HG03159 (cell line): ENCODE data around the gene PPFIA4.

Experiments
- ATAC-seq: cut with Tn5 transposase; IDR thresholded peaks from one replicate; pipeline ENCODE4 v1.9.1; 2021; ENCODE audit warnings: mild to moderate bottlenecking, moderate library complexity; ENCODE audit not compliant: unreplicated experiment

The PPFIA4 gene

GRCh38 chr1:203098445-203098844, 72.2 kb downstream of the PPFIA4 start:
- ATAC-seq: no peak

DNA sequence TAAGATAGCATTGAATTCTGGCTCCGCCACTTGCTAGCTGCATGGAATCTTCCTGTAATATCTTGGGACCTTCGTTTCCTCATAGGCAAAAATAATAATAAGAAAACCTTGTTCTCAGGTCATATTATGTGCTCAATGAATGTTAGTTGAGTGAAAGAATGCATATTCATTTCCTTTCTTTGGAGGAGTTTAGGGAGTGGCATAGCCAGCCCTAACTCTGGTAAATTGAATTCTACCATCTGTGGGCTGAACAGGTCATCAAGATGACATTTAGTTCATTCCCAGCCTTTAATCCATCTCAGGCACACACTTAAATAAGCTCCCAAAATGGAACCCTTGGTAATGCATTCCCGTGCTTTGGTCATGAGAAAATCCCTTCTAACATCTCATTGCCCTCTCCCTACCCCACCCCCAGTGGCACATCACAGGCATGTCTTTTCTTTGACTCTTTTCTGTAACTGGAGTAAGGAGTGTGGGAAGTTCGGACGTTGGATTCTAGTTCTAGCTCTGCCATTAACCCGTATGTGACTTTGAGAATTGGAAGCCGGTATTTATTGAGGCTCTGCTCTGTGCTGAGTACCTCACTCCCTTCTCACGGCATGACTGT, 72.7 kb downstream of the PPFIA4 start:
- ATAC-seq: no peak

- ATAC-seq: no peak
These were observed 73.7 kb downstream of the PPFIA4 start for GRCh38 chr1:203099805-203100515.

DNA sequence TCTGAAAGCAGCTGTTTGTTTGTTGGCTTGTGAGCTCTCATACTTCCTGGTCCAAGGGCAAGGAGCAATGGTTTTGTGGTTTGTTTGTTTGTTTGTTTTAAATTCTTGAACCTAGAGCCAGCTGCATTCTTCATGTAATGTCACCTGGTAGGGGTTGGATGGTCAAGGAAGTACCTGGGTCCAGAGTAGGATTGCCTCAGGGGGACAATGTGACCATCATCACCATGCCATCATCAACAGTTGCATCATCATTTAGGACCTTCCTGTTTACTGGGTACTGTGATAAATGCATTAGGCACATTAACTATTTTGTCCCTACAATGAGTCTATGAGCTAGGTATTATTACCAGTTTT, 74.2 kb downstream of the PPFIA4 start:
- ATAC-seq: no peak

- no peak for ATAC-seq
These were observed 75.7 kb downstream of the PPFIA4 start for GRCh38 chr1:203101813-203102634.

- no peak for ATAC-seq
These were observed 76.9 kb downstream of the PPFIA4 start for GRCh38 chr1:203103216-203103615.

DNA sequence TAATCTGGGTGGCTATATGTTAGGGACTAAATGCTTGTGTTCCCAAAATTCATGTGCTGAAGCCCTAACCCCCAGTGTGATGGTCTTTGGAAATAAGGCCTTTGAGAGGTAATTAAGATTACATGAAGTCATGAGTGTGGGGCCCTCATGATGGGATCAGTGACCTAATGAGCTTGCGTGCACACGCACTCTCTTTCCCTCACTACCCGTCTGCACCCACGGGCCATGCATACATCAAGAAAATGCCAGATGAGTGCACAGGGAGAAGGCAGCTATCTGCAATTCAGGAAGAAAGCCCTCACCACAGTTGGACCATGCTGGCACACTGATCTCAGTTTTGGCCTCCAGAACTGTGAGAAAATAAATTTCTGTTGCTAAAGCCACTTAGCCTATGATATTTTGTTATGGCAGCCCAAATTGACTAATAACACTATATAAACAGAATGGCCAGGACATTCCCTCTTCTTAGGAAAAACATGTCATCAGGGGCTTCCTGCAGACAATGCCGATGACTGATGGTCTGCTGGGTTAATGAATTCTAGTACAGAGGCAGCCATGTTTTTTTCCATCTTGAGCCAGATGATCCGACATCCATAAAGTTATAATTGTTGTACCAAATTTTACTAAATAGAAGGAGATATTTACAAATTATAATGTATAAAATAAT, 77.7 kb downstream of the PPFIA4 start:
- no peak for ATAC-seq

DNA sequence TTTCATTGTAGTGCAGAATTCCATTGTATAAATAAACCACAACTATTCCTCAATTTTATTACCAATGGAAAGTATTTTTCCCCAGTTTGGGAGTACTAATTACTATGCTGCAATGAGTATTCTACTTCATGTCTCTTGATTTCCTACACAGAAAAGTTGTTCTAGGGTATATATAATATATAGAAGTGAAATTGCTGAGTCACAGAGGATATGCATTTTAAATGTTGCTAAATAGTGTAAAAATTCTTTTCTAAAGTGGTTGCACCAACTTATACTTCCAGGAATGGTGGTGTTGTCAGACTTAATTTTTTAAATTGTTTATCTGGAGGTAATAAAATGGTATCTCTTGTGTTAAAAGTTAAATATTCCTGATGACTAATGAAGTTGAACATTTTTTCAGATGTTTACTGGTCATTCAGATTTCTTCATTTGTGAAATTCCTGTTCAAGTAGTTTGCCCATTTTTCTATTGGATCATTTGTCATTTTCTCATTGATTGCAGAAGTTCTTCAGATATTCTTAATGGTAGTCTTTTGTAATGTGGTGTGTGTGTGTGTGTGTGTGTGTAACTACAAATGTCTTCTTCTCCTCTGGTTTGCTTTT, 78.6 kb downstream of the PPFIA4 start:
- no peak for ATAC-seq

DNA sequence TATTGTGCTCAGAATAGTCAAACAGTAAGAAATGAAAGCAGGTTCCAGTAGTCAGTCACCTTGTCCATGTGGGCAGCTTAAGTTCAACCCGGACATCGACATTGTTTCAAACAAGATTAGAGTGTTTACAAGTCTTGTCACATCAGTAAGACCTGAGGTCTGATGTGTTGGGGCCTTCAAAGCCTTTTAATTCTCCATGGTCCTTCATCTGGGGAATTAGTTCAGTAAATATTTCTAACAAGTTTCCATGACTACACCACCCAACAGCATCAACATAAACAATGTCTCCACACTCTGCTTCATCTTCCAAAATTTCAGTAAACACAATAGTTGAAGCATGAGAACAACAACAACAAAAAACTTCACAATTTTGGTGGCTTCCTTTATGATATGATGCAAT, 86.2 kb downstream of the PPFIA4 start:
- ATAC-seq: no peak

GRCh38 chr1:203113308-203113707, 87.0 kb downstream of the PPFIA4 start:
- no peak for ATAC-seq

- no peak for ATAC-seq
These were observed 87.9 kb downstream of the PPFIA4 start for GRCh38 chr1:203114202-203114601.

DNA sequence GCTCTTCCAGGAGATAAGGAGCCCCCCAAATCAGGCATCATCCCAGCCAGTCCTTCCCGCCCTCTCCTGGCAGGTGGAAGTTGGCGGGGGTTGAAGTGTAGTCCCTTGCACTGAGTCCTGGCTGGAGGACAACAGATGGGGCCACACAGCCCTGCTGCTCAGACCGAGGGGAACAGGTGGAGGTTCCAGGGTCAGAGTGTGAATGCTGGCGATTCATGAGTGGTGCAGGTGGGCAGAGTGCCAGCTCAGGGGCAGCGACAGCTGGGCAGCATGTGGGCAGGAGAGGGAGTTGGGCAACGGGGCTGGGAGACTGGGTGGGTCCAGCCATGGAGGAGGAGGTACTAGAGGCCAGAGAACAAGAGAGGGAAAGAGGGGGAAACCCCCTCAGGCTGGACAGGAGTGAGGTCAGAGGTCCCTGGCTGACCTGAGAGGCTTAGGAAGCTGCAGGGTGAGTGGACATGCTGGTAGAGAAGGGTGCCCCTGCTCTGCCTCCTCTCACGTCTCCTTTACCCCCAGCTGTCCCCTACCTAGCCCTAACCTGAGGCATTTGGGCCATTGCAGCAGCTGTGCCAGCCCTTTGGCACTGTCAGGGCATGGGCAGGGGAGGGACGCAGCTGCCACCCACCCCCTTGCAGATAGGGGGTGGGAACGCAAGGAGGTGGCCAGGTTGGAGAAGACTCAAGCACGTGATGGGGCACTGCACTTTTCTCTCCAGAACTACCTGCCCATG, 90.0 kb downstream of the PPFIA4 start:
- no peak for ATAC-seq

GRCh38 chr1:203117611-203118575, 91.6 kb downstream of the PPFIA4 start:
- ATAC-seq: no peak

DNA sequence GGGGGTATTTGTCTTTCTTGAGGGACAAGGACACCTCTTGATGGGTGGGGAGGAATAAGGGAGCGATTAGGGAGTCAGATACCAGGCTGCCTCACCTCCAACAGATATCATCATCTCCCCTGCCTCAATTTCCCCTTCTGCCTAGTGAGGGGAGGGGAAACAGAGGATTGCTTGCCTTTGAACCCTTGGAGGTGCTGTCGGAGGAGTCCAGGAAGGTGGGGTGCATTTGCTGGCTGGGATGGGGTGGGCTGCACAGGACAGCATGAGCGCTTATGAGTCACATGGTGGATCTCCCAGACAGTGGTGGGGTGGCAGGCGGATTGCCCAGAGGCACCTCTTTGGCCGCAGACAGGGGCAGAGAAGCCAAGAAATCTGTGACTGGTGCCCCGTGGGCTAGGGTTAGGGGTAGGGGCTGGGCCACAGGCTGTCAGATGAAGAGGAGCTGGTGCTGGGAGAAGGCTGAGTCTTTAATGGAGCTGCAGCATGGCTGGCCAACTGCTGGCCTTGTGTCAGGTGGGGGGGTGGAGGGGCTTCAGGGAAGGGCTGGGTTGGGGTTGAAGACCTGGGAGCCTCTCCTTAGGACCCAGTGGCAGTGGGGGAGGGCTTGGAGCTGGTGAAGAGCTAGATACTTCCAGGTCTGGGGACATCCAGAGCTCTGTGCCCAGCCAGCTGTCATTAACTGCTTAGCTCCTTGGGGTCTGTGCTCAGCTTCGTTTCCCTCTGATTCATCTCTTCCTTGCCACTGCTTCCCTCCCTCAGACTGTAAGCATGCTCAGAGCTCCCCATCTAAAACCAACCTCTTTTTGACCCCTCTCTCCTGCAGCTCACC, 94.2 kb downstream of the PPFIA4 start:
- ATAC-seq: no peak

DNA sequence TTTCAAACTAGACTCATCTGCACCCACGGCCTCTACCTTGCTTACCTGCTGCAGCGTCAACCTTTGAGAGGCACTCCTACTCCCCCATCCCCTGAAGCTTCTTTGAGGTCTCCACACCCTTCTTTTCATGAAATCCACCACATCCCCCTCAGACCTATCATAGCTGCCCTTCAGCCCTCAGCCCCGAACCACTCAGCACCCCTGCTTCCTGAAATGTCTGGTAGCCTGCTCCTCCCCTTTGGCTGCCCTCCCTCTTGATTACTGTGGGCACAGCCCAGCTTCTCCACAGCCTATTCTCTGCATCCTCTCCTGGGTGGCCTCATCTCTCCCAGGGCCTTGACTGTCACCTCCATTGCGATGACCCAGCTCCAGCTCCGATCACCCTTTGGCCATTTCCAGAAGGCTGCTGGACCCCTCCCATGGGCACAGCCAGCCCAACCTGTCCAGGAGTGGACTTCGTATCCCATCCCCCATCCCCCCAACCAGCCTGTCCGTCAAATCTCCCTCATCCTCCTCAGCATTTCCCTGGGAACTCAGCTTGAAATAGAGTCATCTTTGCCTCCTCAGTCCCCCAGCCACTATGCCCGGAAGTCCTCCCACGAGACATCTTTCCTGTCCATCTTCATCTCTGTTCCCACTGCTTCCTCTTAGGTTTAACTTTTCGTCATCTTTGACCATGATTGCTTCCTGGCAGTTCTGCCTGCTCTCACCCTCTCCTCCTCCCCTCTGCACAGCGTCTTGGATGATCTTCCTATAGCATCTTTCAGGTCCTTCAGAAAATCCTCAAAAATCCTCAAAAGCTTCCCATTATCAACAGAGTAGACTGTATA, 95.1 kb downstream of the PPFIA4 start:
- ATAC-seq: no peak

DNA sequence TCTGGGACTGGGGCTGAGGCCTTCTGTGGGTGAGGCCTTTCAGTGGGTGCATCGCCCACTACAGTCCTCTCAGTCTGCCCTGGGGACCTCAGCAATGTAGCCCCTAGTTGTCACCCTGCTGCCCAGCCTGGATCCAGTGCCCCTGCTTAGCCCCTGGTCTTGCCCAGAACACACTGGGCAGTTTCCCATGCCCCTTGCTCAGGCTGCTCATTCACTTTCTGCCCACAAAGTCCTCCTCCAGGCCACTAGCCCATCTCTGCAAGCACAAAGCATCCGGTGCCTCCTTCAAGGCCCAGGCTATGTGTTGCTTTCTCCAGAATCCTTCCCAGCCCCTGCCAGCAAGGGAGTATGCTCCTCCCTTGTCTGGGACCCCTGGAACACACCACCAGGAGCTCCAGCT, 95.9 kb downstream of the PPFIA4 start:
- ATAC-seq: no peak

- no peak for ATAC-seq
These were observed 97.7 kb downstream of the PPFIA4 start for GRCh38 chr1:203124011-203124410.
